Measurements from ENCODE around the gene C6orf136.

Gene C6orf136

DNA sequence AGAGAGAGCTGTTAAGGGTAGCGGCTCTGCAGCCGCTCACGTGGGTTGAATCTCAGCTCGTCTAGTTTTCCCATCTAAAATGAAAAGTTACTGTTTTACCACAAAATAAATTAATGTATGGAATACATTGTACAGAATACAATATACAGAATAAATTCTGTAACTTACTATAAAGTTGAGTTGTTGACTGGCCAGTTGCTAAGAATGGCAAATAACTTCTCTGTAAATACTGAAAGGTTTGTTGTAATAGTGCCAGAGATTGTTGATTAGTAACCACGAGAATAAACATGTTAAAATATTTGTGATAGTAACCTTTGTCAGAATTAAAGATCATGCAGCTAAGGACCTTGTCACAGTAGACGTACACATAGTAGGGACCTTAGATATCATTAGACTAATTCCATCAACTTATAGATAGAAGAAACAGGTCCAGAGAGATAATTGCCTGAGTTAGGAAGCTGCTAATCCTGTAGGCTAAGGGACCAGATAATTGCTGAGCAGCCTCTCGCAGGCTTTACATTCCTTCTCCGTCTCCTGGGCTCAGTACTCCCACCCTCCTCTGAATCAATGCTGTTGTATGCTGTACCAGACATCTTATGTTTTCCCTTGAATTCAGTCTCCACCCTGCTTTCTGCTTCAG lies 44.4 kb downstream of the C6orf136 start:
- H3K27ac ChIP-seq (ENCODE audit: low read length) = no peak overlapping the region

DNA sequence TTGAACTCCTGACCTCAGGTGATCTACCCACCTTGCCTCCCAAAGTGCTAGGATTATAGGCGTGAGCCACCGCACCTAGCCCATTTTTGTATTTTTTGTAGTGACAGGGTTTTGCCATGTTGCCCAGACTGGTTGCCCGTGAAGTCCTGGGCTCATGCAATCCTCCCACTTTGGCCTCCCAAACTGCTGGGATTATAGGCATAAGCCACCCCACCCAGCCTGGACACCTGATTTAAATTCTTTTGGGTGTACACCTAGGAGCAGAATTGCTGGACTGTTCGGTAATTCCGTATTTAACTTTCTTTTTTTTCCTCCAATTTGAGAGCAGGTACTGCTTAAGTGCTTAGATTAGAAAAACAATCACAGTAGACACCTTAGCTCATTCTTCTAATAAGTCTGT lies 49.5 kb downstream of the C6orf136 start:
- Histone ChIP-seq H3K4me2 (ENCODE audit: low read length) (no peak overlapping the region), H4K20me1 (ENCODE audit: insufficient read depth, low read length) (no peaks in the 10 kb centered on the region), H3K4me3 (ENCODE audit: low read length) (no peak overlapping the region), H3K36me3 (replicated peaks; ENCODE audit: low read depth, low read length) (no peaks in the 10 kb centered on the region), H3K27me3 (ENCODE audit: low read depth, low read length) (no peaks in the 10 kb centered on the region), H3K9ac (ENCODE audit: low read length) (no peak overlapping the region), H3K27ac (ENCODE audit: low read length) (no peak overlapping the region), H3K9me3 (ENCODE audit: insufficient read depth, low read length) (no peaks in the 10 kb centered on the region), H3K79me2 (ENCODE audit: low read length) (no peaks in the 10 kb centered on the region), H2AFZ (ENCODE audit: low read depth, low read length) (no peak overlapping the region), H3K4me1 (ENCODE audit: low read length) (peaks cover 9% of the 10 kb centered on the region; the same call in 1 of the 2 replicates)
- TF ChIP-seq EZH2phosphoT487 (IDR thresholded peaks at IDR 0.05; ENCODE audit: low read depth) = no peak
- TF ChIP-seq, protein P1, sequence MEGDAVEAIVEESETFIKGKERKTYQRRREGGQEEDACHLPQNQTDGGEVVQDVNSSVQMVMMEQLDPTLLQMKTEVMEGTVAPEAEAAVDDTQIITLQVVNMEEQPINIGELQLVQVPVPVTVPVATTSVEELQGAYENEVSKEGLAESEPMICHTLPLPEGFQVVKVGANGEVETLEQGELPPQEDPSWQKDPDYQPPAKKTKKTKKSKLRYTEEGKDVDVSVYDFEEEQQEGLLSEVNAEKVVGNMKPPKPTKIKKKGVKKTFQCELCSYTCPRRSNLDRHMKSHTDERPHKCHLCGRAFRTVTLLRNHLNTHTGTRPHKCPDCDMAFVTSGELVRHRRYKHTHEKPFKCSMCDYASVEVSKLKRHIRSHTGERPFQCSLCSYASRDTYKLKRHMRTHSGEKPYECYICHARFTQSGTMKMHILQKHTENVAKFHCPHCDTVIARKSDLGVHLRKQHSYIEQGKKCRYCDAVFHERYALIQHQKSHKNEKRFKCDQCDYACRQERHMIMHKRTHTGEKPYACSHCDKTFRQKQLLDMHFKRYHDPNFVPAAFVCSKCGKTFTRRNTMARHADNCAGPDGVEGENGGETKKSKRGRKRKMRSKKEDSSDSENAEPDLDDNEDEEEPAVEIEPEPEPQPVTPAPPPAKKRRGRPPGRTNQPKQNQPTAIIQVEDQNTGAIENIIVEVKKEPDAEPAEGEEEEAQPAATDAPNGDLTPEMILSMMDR (IDR thresholded peaks at IDR 0.05; ENCODE audit: low read depth, low read length) = no peak

More for the DNA sequence above, 44.4 kb downstream of the C6orf136 start:
- H4K20me1 ChIP-seq (ENCODE audit: insufficient read depth, low read length) = no peaks in the 10 kb centered on the region
- no peaks in the 10 kb centered on the region for H3K27me3 ChIP-seq (ENCODE audit: low read depth, low read length)
- H3K36me3 ChIP-seq (replicated peaks; ENCODE audit: low read depth, low read length) = no peaks in the 10 kb centered on the region
- H3K4me3 ChIP-seq (ENCODE audit: low read length) = peak overlapping the region; percentile 94
- H3K4me2 ChIP-seq (ENCODE audit: low read length) = peak overlapping the region; percentile 87
- no peaks in the 10 kb centered on the region for H3K9me3 ChIP-seq (ENCODE audit: insufficient read depth, low read length)
- TF ChIP-seq, protein P1 (IDR thresholded peaks at IDR 0.05; ENCODE audit: low read depth, low read length) = no peak
- no peak for TF ChIP-seq EZH2phosphoT487 (IDR thresholded peaks at IDR 0.05; ENCODE audit: low read depth)
- H2AFZ ChIP-seq (ENCODE audit: low read depth, low read length) = peak overlapping the region; percentile 49
- H3K79me2 ChIP-seq (ENCODE audit: low read length) = peaks cover under 1% of the 10 kb centered on the region
- peaks cover 27% of the 10 kb centered on the region for H3K4me1 ChIP-seq (ENCODE audit: low read length)
- H3K9ac ChIP-seq (ENCODE audit: low read length) = peak overlapping the region; percentile 75

DNA sequence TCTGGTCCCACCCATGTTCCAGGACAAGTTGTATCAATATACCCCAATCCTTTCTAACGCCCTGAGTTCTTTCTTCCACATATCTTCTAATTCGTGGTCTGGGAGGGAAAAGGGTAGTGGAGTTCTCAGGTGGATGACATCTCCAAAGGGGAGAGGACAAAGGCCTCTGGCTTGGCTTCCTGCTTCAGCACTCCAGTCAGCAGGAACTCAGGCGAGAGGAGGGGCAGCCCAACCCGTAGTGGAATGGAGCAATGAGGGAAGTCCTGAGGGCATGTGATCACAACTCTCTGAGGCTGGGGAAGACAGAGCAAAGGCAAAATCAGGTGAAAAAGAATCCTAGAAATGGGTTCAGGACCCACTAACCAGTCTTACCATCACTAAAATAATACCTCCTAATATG lies 53.4 kb downstream of the C6orf136 start:
- no peaks in the 10 kb centered on the region for H3K79me2 ChIP-seq (ENCODE audit: low read length)
- no peaks in the 10 kb centered on the region for H3K27me3 ChIP-seq (ENCODE audit: low read depth, low read length)
- TF ChIP-seq, protein P1 (IDR thresholded peaks at IDR 0.05; ENCODE audit: low read depth, low read length) = no peak
- TF ChIP-seq EZH2phosphoT487 (IDR thresholded peaks at IDR 0.05; ENCODE audit: low read depth) = no peak
- H3K4me2 ChIP-seq (ENCODE audit: low read length) = no peak overlapping the region
- no peak overlapping the region for H2AFZ ChIP-seq (ENCODE audit: low read depth, low read length)
- H3K36me3 ChIP-seq (replicated peaks; ENCODE audit: low read depth, low read length) = no peaks in the 10 kb centered on the region
- no peak overlapping the region for H3K27ac ChIP-seq (ENCODE audit: low read length)
- H3K4me1 ChIP-seq (ENCODE audit: low read length) = peaks cover 3% of the 10 kb centered on the region; the same call in 1 of the 2 replicates
- no peaks in the 10 kb centered on the region for H3K9me3 ChIP-seq (ENCODE audit: insufficient read depth, low read length)
- no peak overlapping the region for H3K4me3 ChIP-seq (ENCODE audit: low read length)
- no peak overlapping the region for H3K9ac ChIP-seq (ENCODE audit: low read length)
- H4K20me1 ChIP-seq (ENCODE audit: insufficient read depth, low read length) = no peaks in the 10 kb centered on the region

Measured in OCI-LY3 (cell line).